GM12878 (cell line): ENCODE results near the gene MRPS23. TPM values are rescaled to one million over a fixed set of nuclear protein-coding genes. Genes with fewer than 3 reads are reported as not detected.

Source experiments
- ATAC-seq: fragments of 200-7000 bp; cut with Tn5 transposase; 3 replicates; pipeline ENCODE4 v1.9.1; 2020; ENCODE audit warnings: mild to moderate bottlenecking, moderate library complexity
- BruUV-seq: library from RNA; stranded (reverse); fragments of 400-500 nt; replicated peaks from 2 replicates; lab custom pipeline; 2021; lab: Mats Ljungman, UMichigan
- CTCF ChIA-PET: fragments of 300-600 bp; sonication (Branson Sonifier 250); formaldehyde crosslinking; extraction: SDS; loops from one replicate; lab custom pipeline; 2021; ENCODE audit warnings: inconsistent platforms; lab: Yijun Ruan, JAX
- POLR2A ChIA-PET: fragments of 350-600 bp; formaldehyde crosslinking; extraction: SDS; loops from one replicate; lab custom pipeline; 2021; ENCODE audit warnings: inconsistent platforms; lab: Charles Lee
- RAD21 ChIA-PET: fragments of 300-600 bp; sonication (Branson Sonifier 250); formaldehyde crosslinking; loops from one replicate; lab custom pipeline; 2023; ENCODE audit warnings: antibody characterized with exemption; ENCODE audit not compliant: unreplicated experiment; lab: Charles Lee
- SMC1A ChIA-PET: fragments of 300-600 bp; sonication (Branson Sonifier 250); formaldehyde crosslinking; loops from one replicate; lab custom pipeline; 2023; ENCODE audit not compliant: unreplicated experiment, uncharacterized antibody; lab: Charles Lee
- DNase-seq: peaks from one replicate; pipeline ENCODE4 v3.0.0-alpha.2; 2011; ENCODE audit warnings: low read depth, low spot score
- FAIRE-seq: peaks from 3 replicates; lab custom pipeline; 2011; peaks lifted over from hg19 to GRCh38; lab: Jason Lieb, UNC
- H2AFZ ChIP-seq: 2 replicates; pipeline ENCODE4 v1.6.0; 2011; ENCODE audit warnings: low read depth, low read length, control low read depth; ENCODE audit not compliant: control insufficient read depth
- H3K27ac ChIP-seq: 2 replicates; pipeline ENCODE4 v1.5.1; 2011; ENCODE audit warnings: control low read depth; ENCODE audit not compliant: control insufficient read depth, insufficient read depth
- H3K27me3 ChIP-seq, 2 experiments: replicated peaks in 1 of 2; 2 replicates each; pipeline versions ENCODE4 v1.6.0 to v1.6.1; 2011; ENCODE audit warnings: low read length in 1 of 2; ENCODE audit not compliant: control insufficient read depth in 2 of 2, insufficient read depth in 2 of 2
- H3K36me3 ChIP-seq, 2 experiments: 2 replicates each; pipeline ENCODE4 v1.5.1; 2011; ENCODE audit warnings: low read length in 1 of 2; ENCODE audit not compliant: control insufficient read depth in 2 of 2, insufficient read depth in 2 of 2
- H3K4me1 ChIP-seq: 2 replicates; pipeline ENCODE4 v1.6.1; 2011; ENCODE audit warnings: mild to moderate bottlenecking, low read length, moderate library complexity, mixed read lengths; ENCODE audit not compliant: control insufficient read depth, insufficient read depth
- H3K4me2 ChIP-seq: 2 replicates; pipeline ENCODE4 v1.6.0; 2011; ENCODE audit warnings: control low read depth; ENCODE audit not compliant: control insufficient read depth, insufficient read depth
- H3K4me3 ChIP-seq: fragments of 200-600 bp; sonication (generic); 2 replicates; pipeline ENCODE4 v1.5.1; 2016
- H3K79me2 ChIP-seq: 2 replicates; pipeline ENCODE4 v1.6.0; 2011; ENCODE audit warnings: low read length; ENCODE audit not compliant: control insufficient read depth, insufficient read depth
- H3K9ac ChIP-seq: 2 replicates; pipeline ENCODE4 v1.8.0; 2011; ENCODE audit warnings: low read length, control low read depth, mixed read lengths; ENCODE audit not compliant: control insufficient read depth, insufficient read depth
- H3K9me3 ChIP-seq: replicated peaks from 3 replicates; pipeline ENCODE4 v1.5.1; 2011; ENCODE audit warnings: mild to moderate bottlenecking, low read length; ENCODE audit not compliant: control insufficient read depth, insufficient read depth
- H4K20me1 ChIP-seq: 2 replicates; pipeline ENCODE4 v1.6.0; 2011; ENCODE audit not compliant: control insufficient read depth, insufficient read depth
- IRF4 ChIP-seq: IDR thresholded peaks from 2 replicates; pipeline ENCODE4 v1.6.1; 2011; ENCODE audit warnings: low read depth, low read length
- MYC ChIP-seq: IDR thresholded peaks from 2 replicates; pipeline ENCODE4 v1.6.1; 2011; ENCODE audit warnings: mild to moderate bottlenecking, low read length, moderate library complexity, inconsistent platforms; ENCODE audit not compliant: insufficient read depth, insufficient replicate concordance, insufficient read length, severe bottlenecking
- NFIC ChIP-seq: IDR thresholded peaks from 2 replicates; pipeline ENCODE4 v1.6.1; 2012; ENCODE audit warnings: low read depth, mild to moderate bottlenecking, inconsistent platforms, low read length, moderate library complexity
- PAX8 ChIP-seq: fragments of 450-650 bp; IDR thresholded peaks from 2 replicates; pipeline ENCODE4 v1.6.1; 2017; ENCODE audit warnings: mild to moderate bottlenecking, moderate library complexity
- RAD21 ChIP-seq: IDR thresholded peaks from 2 replicates; pipeline ENCODE4 v1.6.1; 2011; ENCODE audit warnings: mild to moderate bottlenecking, low read depth, low read length, moderate library complexity; ENCODE audit not compliant: insufficient read depth
- RCOR1 ChIP-seq: conservative IDR thresholded peaks from 2 replicates; pipeline ENCODE4 v1.6.1; 2012; ENCODE audit warnings: low read depth, low read length, improper control_type of control experiment
- STAT1 ChIP-seq: fragments of 450-650 bp; conservative IDR thresholded peaks from 2 replicates; pipeline ENCODE4 v1.6.1; 2014; ENCODE audit warnings: antibody characterized with exemption, mild to moderate bottlenecking
- USF2 ChIP-seq: IDR thresholded peaks from 2 replicates; pipeline ENCODE4 v1.6.1; 2011; ENCODE audit warnings: low read depth, low read length, improper control_type of control experiment, borderline replicate concordance
- WRNIP1 ChIP-seq: IDR thresholded peaks from 2 replicates; pipeline ENCODE4 v1.6.1; 2011; ENCODE audit warnings: low read depth, low read length, improper control_type of control experiment, borderline replicate concordance
- ZBTB33 ChIP-seq: fragments of 450-650 bp; IDR thresholded peaks from 2 replicates; pipeline ENCODE4 v1.6.1; 2017; ENCODE audit warnings: mild to moderate bottlenecking
- WGBS: methylation state at CpG from one replicate; pipeline ENCODE4 v1.1.6; 2016; ENCODE audit warnings: low lambda C conversion rate; ENCODE audit not compliant: insufficient replicate concordance, insufficient coverage; ENCODE audit errors: missing lambda C conversion rate; 5-methylcytosine and 5-hydroxymethylcytosine counted together
- in situ Hi-C: fragments of 300-500 bp; cut with MboI; formaldehyde crosslinking; loops from 9 replicates; pipeline ENCODE4 v1.14.3; 2018; ENCODE audit warnings: mixed read lengths
- intact Hi-C: fragments of 100-400 bp; cut with micrococcal nuclease; formaldehyde crosslinking; loops from one replicate; pipeline ENCODE4 v1.14.2; 2022; ENCODE audit not compliant: unreplicated experiment
- polyA plus RNA-seq, 11 experiments: library from polyadenylated mRNA; depleted of rRNA in 4 of 11; unstranded in 6 of 11; stranded (reverse) in 5 of 11; fragments of >200 nt; fragmentation: Nextera tagmentation in 4 of 11; fragmentation: Illumina TruSeq in 1 of 11; extraction: Ambion mirVana in 4 of 11; extraction: Trizol in 1 of 11; gene quantifications; 1 replicate in 1 of 11; 2 replicates in 10 of 11; pipeline versions ENCODE4 v1.2.1 to v1.2.3, GENCODE V29; 2011 to 2016; ENCODE audit warnings: inconsistent platforms in 2 of 11, missing spikeins in 2 of 11, low read depth in 1 of 11
- total RNA-seq, 4 experiments: library from RNA; depleted of rRNA in 3 of 4; stranded (reverse); fragments of >200 nt in 3 of 4; fragmentation: Illumina TruSeq in 1 of 4; extraction: Trizol in 1 of 4; gene quantifications; 2 replicates each; pipeline versions ENCODE4 v1.2.1 to v1.2.3, GENCODE V29; 2013 to 2021
- TF ChIP-seq, protein P1 (sequence below): fragments of 450-650 bp; IDR thresholded peaks from 2 replicates; pipeline ENCODE4 v1.6.1; 2017; ENCODE audit warnings: antibody characterized with exemption, mild to moderate bottlenecking, moderate library complexity

MRPS23 gene
- total and polyA plus RNA-seq, 10 of the 15 experiments (the other 5 are each of a cell fraction or from before 2014, with no cell fraction given): 65.3 to 237 (median 87.9) TPM

- Histone ChIP-seq H4K20me1 (no peaks in the 10 kb centered on the region), H3K4me2 (no peak overlapping the region), H2AFZ (no peak overlapping the region), H3K4me3 (no peak overlapping the region), H3K9ac (no peak overlapping the region), H3K27ac (no peak overlapping the region), H3K27me3 (no peaks in the 10 kb centered on the region; a peak in 1 of 4 replicates), H3K79me2 (no peaks in the 10 kb centered on the region), H3K4me1 (no peaks in the 10 kb centered on the region), H3K36me3 (no peaks in the 10 kb centered on the region), H3K9me3 (no peaks in the 10 kb centered on the region)
- ChIA-PET CTCF (interaction anchor here (0.6 to 2.7 kb wide), 3 partner anchors 7 to 12 kb away, joined by 3 to 11 read pairs (median 4); no protein-coding TSS in a partner anchor), RAD21 (no interaction called here), POLR2A (no interaction called here), SMC1A (no interaction called here)
- ATAC-seq: no peak
- TF ChIP-seq STAT1 (no peak), NFIC (no peak), RCOR1 (no peak), PAX8 (no peak), IRF4 (no peak), MYC (no peak), RAD21 (no peak), ZBTB33 (no peak), WRNIP1 (no peak), USF2 (no peak)
- TF ChIP-seq, protein P1, sequence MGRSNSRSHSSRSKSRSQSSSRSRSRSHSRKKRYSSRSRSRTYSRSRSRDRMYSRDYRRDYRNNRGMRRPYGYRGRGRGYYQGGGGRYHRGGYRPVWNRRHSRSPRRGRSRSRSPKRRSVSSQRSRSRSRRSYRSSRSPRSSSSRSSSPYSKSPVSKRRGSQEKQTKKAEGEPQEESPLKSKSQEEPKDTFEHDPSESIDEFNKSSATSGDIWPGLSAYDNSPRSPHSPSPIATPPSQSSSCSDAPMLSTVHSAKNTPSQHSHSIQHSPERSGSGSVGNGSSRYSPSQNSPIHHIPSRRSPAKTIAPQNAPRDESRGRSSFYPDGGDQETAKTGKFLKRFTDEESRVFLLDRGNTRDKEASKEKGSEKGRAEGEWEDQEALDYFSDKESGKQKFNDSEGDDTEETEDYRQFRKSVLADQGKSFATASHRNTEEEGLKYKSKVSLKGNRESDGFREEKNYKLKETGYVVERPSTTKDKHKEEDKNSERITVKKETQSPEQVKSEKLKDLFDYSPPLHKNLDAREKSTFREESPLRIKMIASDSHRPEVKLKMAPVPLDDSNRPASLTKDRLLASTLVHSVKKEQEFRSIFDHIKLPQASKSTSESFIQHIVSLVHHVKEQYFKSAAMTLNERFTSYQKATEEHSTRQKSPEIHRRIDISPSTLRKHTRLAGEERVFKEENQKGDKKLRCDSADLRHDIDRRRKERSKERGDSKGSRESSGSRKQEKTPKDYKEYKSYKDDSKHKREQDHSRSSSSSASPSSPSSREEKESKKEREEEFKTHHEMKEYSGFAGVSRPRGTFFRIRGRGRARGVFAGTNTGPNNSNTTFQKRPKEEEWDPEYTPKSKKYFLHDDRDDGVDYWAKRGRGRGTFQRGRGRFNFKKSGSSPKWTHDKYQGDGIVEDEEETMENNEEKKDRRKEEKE: no peak
- intact Hi-C loops (no loop called here), in situ Hi-C loops (no loop called here)
- no peak for DNase-seq
- 52% methylated on average over 2 of the region's 2 CpGs for WGBS
- no TSS peak for BruUV-seq
- no peak for FAIRE-seq
Observed at GRCh38 chr17:57794841-57795240, 55.0 kb downstream of the MRPS23 start.
